ENCODE data around the gene PTCH2. TPM values are rescaled to one million over a fixed set of nuclear protein-coding genes. Genes with fewer than 3 reads are reported as not detected.
"Not testable (repeated sequence)": the region's sequence is repeated elsewhere in the genome, so short reads cannot be mapped to it uniquely, and the experiment has no call there.

The PTCH2 gene
- total and polyA plus RNA-seq, 5 donors, result 0.28 to 0.79 (median 0.34) TPM

DNA sequence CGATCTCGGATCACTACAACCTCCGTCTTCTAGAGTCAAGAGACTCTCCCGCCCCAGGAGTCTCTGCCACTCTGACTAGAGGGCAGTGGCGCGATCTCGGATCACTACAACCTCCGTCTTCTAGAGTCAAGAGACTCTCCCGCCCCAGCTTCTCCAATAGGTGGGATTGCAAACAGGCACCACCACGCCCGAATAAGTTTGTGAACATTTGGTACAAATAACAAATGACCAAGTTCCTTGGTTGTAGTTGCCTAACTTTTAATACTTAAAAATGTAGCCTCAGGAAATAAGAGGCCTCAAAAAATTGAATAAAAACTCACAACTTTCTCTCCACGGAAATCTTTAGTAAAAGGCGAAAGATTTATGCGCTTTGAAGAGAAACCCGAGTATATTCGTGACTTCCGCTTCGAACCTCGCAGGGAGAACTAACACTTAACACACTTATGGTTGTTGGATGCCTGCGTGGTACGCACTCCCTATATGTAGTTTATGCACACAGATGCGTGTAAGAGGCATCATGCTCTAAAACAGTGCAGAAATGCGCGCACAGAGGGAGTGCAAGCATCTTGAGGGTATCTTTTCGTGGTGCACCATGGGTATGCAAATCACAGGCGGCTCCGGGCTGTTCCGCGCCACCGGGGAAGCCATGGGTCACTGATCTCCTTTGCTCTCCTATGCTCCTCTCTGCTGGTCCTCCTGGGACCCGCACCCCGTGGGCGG is 23.3 kb downstream of the PTCH2 start:
- DNase-seq (peak; percentile 79 to 92 (median 91)), ATAC-seq (peak; percentile 90 to 91)
- Histone ChIP-seq H3K9me3 (ENCODE audit: control insufficient read depth, low read length) (no peaks in the 10 kb centered on the region), H3K27ac (ENCODE audit: low read length) (peak overlapping the region; percentile 97), H3K4me3 (ENCODE audit: low read length) (peak overlapping the region; percentile 38), H3K27me3 (ENCODE audit: control insufficient read depth, insufficient read depth) (no peaks in the 10 kb centered on the region), H3K4me1 (ENCODE audit: control insufficient read depth, insufficient read depth, low read length) (peaks cover 2% of the 10 kb centered on the region)
- intact Hi-C loops (cut with DNase I), result loop anchor here in 1 of 4 donors (2.0 kb wide), 1 partner anchor 19 kb away; the partner anchor contains the start of gene PLK3
- WGBS, result 1% methylated on average over 33 of the region's 33 CpGs

- 1% methylated on average over 13 of the region's 13 CpGs for WGBS
- Histone ChIP-seq H3K9me3 (ENCODE audit: control insufficient read depth, low read length) (no peaks in the 10 kb centered on the region), H3K27me3 (ENCODE audit: control insufficient read depth, insufficient read depth) (no peaks in the 10 kb centered on the region), H3K4me3 (ENCODE audit: low read length) (peak overlapping the region; percentile 38), H3K27ac (ENCODE audit: low read length) (peak overlapping the region; percentile 97), H3K4me1 (ENCODE audit: control insufficient read depth, insufficient read depth, low read length) (peaks cover 2% of the 10 kb centered on the region)
- ATAC-seq (peak in 1 of 2 donors; percentile 3), DNase-seq (no peak)
- intact Hi-C loops (cut with DNase I), result loop anchor here in 1 of 4 donors (2.0 kb wide), 1 partner anchor 18 kb away; the partner anchor contains the start of gene PLK3
These were observed 23.9 kb downstream of the PTCH2 start for GRCh38 chr1:44819196-44819607.

DNA sequence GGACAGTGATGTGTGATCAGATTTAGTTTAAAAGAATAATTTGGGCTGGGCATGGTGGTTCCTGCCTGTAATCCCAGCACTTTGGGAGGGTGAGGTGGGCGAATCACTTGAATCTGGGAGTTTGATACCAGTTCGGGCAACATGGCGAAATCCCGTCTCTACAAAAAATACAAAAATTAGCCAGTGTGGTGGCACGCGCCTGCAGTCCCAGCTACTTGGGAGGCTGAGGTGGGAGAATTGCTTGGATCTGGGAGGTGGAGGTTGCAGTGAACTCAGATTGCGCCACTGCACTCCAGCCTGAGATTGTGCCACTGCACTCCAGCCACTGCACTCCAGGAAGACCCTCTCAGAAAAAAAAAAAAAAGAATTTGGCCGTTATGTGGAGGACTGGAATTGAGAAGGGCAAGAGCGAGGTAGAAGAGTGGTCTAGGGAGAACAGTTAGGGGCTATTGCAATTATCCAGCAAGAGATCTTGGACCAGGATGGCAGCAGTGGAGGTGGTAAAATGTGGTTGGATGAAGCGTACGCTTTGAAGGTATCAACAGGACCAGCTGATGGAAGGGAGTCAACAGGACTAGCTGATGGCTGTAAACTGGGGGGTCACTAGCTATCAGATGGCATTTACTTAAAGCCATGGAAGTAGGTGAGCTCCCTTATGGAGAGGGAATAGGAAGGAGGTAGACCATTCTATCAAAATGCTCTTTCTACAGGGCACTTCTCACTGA is 25.1 kb downstream of the PTCH2 start:
- WGBS, result 95% methylated on average over 11 of the region's 11 CpGs
- intact Hi-C loops (cut with DNase I), result loop anchor here in 1 of 4 donors (2.0 kb wide), 1 partner anchor 17 kb away; the partner anchor contains the start of gene PLK3
- no peaks in the 10 kb centered on the region for H3K27me3 ChIP-seq (ENCODE audit: control insufficient read depth, insufficient read depth)
- DNase-seq (peak in 1 of 3 donors; percentile 9), ATAC-seq (no peak)
- peaks cover 2% of the 10 kb centered on the region for H3K4me1 ChIP-seq (ENCODE audit: control insufficient read depth, insufficient read depth, low read length)
- H3K27ac ChIP-seq (ENCODE audit: low read length), result no peak overlapping the region
- no peak overlapping the region for H3K4me3 ChIP-seq (ENCODE audit: low read length)
- H3K9me3 ChIP-seq (ENCODE audit: control insufficient read depth, low read length), result no peaks in the 10 kb centered on the region

DNA sequence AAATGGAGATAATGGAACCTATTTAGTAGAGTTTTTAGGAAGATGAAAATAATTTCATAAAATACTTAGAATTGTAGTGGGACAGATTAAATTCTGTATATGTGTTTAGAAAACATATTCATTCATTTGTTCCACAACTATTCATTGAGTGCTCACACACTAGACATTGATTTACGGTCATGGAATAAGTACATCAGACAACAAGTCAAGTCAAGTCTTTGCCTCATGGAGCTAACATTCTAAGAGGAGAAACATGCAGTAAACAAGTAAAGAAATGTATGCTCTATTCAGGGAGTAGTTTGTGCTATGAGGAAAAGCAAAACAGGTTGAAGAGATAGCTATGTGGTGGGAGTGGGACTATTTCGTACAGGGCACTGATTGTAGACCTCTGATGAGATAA is 25.7 kb downstream of the PTCH2 start:
- Histone ChIP-seq H3K4me1 (ENCODE audit: control insufficient read depth, insufficient read depth, low read length) (peaks cover 2% of the 10 kb centered on the region), H3K9me3 (ENCODE audit: control insufficient read depth, low read length) (no peaks in the 10 kb centered on the region), H3K4me3 (ENCODE audit: low read length) (no peak overlapping the region), H3K27ac (ENCODE audit: low read length) (no peak overlapping the region), H3K27me3 (ENCODE audit: control insufficient read depth, insufficient read depth) (no peaks in the 10 kb centered on the region)
- no peak for DNase-seq
- ATAC-seq, result no peak
- intact Hi-C loops (cut with DNase I), result no loop called here
- WGBS, result 81% methylated on average over 2 of the region's 2 CpGs

DNA sequence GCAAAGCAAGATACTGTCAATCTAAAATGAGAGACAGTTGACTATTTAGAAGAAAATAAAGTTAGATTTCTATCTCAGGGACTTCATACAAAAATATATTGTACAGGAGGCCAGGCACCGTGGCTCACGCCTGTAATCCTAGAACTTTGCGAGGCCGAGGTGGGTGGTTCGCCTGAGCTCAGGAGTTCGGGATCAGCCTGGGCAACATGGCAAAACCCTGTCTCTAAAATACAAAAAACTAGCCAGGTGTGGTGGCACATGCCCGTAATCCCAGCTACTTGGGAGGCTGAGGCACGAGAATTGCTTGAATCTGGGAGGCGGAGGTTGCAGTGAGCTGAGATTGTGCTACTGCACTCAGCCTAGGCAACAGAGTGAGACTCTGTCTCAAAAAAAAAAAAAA is 27.1 kb downstream of the PTCH2 start:
- ATAC-seq; H3K4me3 ChIP-seq (ENCODE audit: low read length); H3K4me1 ChIP-seq (ENCODE audit: control insufficient read depth, insufficient read depth, low read length); H3K9me3 ChIP-seq (ENCODE audit: control insufficient read depth, low read length); H3K27ac ChIP-seq (ENCODE audit: low read length); intact Hi-C loops (cut with DNase I); H3K27me3 ChIP-seq (ENCODE audit: control insufficient read depth, insufficient read depth): not testable (repeated sequence)
- WGBS, result 91% methylated on average over 9 of the region's 9 CpGs
- DNase-seq, result peak in 1 of 3 donors; percentile 9

GRCh38 chr1:44812822-44813543 is 30.1 kb downstream of the PTCH2 start:
- Histone ChIP-seq H3K9me3 (ENCODE audit: control insufficient read depth, low read length) (no peaks in the 10 kb centered on the region), H3K4me1 (ENCODE audit: control insufficient read depth, insufficient read depth, low read length) (peaks cover 22% of the 10 kb centered on the region), H3K4me3 (ENCODE audit: low read length) (peak overlapping the region; percentile 17), H3K27me3 (ENCODE audit: control insufficient read depth, insufficient read depth) (no peaks in the 10 kb centered on the region), H3K27ac (ENCODE audit: low read length) (peak overlapping the region; percentile 26)
- peak in 1 of 2 donors; percentile 1 for ATAC-seq
- DNase-seq, result peak in 2 of 3 donors; percentile 52 to 67
- 58% methylated on average over 48 of the region's 48 CpGs for whole genome bisulfite sequencing
- intact Hi-C loops (cut with DNase I), result no loop called here

DNA sequence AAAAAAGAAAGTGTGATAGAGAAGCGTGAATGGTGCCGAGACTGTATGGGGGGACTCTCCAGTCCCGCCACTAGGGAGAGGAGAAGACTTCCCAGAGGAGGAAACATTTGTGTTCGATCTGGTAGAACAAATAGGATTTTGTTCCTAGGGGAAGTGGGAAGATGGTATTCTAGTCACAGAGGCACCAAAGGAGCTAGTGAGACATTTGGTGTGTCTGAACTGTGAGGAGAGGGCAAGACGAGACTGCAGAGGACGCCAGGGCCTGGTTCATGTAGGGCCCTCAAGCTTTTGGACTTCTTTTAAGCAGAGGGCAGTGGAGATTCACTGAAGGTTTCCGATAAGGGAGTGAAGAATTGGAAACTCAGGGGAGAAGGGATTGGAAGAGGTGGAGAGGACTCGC is 31.8 kb downstream of the PTCH2 start:
- WGBS, result 58% methylated on average over 8 of the region's 8 CpGs
- intact Hi-C loops (cut with DNase I), result no loop called here
- H3K27me3 ChIP-seq (ENCODE audit: control insufficient read depth, insufficient read depth), result no peaks in the 10 kb centered on the region
- no peaks in the 10 kb centered on the region for H3K9me3 ChIP-seq (ENCODE audit: control insufficient read depth, low read length)
- peak overlapping the region; percentile 14 for H3K27ac ChIP-seq (ENCODE audit: low read length)
- H3K4me1 ChIP-seq (ENCODE audit: control insufficient read depth, insufficient read depth, low read length), result peaks cover 38% of the 10 kb centered on the region
- DNase-seq (peak in 1 of 3 donors; percentile 2), ATAC-seq (no peak)
- no peak overlapping the region for H3K4me3 ChIP-seq (ENCODE audit: low read length)

GRCh38 chr1:44810762-44811105 is 32.3 kb downstream of the PTCH2 start:
- H3K27ac ChIP-seq (ENCODE audit: low read length); ATAC-seq; H3K4me3 ChIP-seq (ENCODE audit: low read length); intact Hi-C loops (cut with DNase I); DNase-seq; H3K27me3 ChIP-seq (ENCODE audit: control insufficient read depth, insufficient read depth); H3K9me3 ChIP-seq (ENCODE audit: control insufficient read depth, low read length): not testable (repeated sequence)
- 90% methylated on average over 4 of the region's 4 CpGs for WGBS
- H3K4me1 ChIP-seq (ENCODE audit: control insufficient read depth, insufficient read depth, low read length), result peaks cover 38% of the 10 kb centered on the region

- H3K27ac ChIP-seq (ENCODE audit: low read length), result peak overlapping the region; percentile 98
- intact Hi-C loops (cut with DNase I), result no loop called here
- H3K27me3 ChIP-seq (ENCODE audit: control insufficient read depth, insufficient read depth), result no peaks in the 10 kb centered on the region
- H3K4me3 ChIP-seq (ENCODE audit: low read length), result no peak overlapping the region
- WGBS, result 45% methylated on average over 12 of the region's 12 CpGs
- DNase-seq (peak; percentile 74 to 86 (median 79)), ATAC-seq (no peak)
- H3K9me3 ChIP-seq (ENCODE audit: control insufficient read depth, low read length), result no peaks in the 10 kb centered on the region
- H3K4me1 ChIP-seq (ENCODE audit: control insufficient read depth, insufficient read depth, low read length), result peaks cover 38% of the 10 kb centered on the region
These were observed 32.8 kb downstream of the PTCH2 start for GRCh38 chr1:44810101-44810761.
